ENCODE results near the gene CDC14A.

DNA sequence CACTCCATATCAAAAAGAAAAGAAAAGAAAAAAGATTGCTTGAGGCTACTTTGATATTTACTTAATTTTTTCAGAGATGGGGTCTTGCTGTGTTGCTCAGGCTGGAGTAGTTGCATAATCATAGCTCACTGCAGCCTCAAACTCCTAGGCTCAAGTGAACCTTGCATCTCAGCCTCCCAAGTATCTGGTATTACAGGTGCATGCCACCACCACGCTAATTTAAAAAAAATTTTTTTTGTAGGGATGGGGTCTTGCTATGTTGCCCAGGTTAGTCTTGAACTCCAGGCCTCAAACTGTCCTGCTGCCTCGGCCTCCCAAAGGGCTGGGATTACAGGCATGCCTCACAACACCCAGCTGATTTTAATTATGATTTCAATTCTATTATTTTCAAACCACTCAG, 48.1 kb upstream of the CDC14A start:
- TF ChIP-seq CTCF (IDR thresholded peaks at IDR 0.05; ENCODE audit: poor library complexity, severe bottlenecking) (no peak), EP300 (conservative IDR thresholded peaks at IDR 0.05; ENCODE audit: poor library complexity, severe bottlenecking) (no peak), POLR2AphosphoS5 (IDR thresholded peaks at IDR 0.05) (no peak), TAF1 (IDR thresholded peaks at IDR 0.05; ENCODE audit: low read depth) (no peak), RAD21 (conservative IDR thresholded peaks at IDR 0.05) (no peak), EZH2 (IDR thresholded peaks at IDR 0.05; ENCODE audit: borderline replicate concordance, insufficient read depth, low read length, poor library complexity, severe bottlenecking) (no peak), MXI1 (conservative IDR thresholded peaks at IDR 0.05; ENCODE audit: poor library complexity, severe bottlenecking) (no peak)
- TF ChIP-seq, protein P1, sequence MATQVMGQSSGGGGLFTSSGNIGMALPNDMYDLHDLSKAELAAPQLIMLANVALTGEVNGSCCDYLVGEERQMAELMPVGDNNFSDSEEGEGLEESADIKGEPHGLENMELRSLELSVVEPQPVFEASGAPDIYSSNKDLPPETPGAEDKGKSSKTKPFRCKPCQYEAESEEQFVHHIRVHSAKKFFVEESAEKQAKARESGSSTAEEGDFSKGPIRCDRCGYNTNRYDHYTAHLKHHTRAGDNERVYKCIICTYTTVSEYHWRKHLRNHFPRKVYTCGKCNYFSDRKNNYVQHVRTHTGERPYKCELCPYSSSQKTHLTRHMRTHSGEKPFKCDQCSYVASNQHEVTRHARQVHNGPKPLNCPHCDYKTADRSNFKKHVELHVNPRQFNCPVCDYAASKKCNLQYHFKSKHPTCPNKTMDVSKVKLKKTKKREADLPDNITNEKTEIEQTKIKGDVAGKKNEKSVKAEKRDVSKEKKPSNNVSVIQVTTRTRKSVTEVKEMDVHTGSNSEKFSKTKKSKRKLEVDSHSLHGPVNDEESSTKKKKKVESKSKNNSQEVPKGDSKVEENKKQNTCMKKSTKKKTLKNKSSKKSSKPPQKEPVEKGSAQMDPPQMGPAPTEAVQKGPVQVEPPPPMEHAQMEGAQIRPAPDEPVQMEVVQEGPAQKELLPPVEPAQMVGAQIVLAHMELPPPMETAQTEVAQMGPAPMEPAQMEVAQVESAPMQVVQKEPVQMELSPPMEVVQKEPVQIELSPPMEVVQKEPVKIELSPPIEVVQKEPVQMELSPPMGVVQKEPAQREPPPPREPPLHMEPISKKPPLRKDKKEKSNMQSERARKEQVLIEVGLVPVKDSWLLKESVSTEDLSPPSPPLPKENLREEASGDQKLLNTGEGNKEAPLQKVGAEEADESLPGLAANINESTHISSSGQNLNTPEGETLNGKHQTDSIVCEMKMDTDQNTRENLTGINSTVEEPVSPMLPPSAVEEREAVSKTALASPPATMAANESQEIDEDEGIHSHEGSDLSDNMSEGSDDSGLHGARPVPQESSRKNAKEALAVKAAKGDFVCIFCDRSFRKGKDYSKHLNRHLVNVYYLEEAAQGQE (IDR thresholded peaks at IDR 0.05; ENCODE audit: borderline replicate concordance), result no peak
